Measurements from ENCODE around the gene CACNG8.
A peak's percentile ranks its signal among the peaks of the same experiment; 100 is the strongest.

Gene CACNG8

GRCh38 chr19:53961523-53962356 lies 997 bp upstream of the CACNG8 start:
- no peak for DNase-seq (ENCODE audit: low read depth)

- no peak for DNase-seq (ENCODE audit: low read depth)
These were observed 2.4 kb downstream of the CACNG8 start for GRCh38 chr19:53965091-53965490.

GRCh38 chr19:53966931-53967330 lies 4.2 kb downstream of the CACNG8 start:
- no peak for DNase-seq (ENCODE audit: low read depth)

GRCh38 chr19:53969366-53969765 lies 6.6 kb downstream of the CACNG8 start:
- no peak for DNase-seq (ENCODE audit: low read depth)

GRCh38 chr19:53971673-53972072 lies 8.9 kb downstream of the CACNG8 start:
- DNase-seq (ENCODE audit: low read depth): no peak

- peak; percentile 11 for DNase-seq (ENCODE audit: low read depth)
These were observed 14.8 kb downstream of the CACNG8 start for GRCh38 chr19:53977429-53977990.

GRCh38 chr19:53977991-53978731 lies 15.4 kb downstream of the CACNG8 start:
- DNase-seq (ENCODE audit: low read depth): no peak

- no peak for DNase-seq (ENCODE audit: low read depth)
These were observed 16.5 kb downstream of the CACNG8 start for GRCh38 chr19:53978975-53979801.

GRCh38 chr19:53980539-53981375 lies 18.0 kb downstream of the CACNG8 start:
- DNase-seq (ENCODE audit: low read depth): no peak

- no peak for DNase-seq (ENCODE audit: low read depth)
These were observed 18.7 kb downstream of the CACNG8 start for GRCh38 chr19:53981376-53981951.

- no peak for DNase-seq (ENCODE audit: low read depth)
These were observed 19.3 kb downstream of the CACNG8 start for GRCh38 chr19:53982001-53982451.

- DNase-seq (ENCODE audit: low read depth): no peak
These were observed 19.9 kb downstream of the CACNG8 start for GRCh38 chr19:53982611-53983010.

- DNase-seq (ENCODE audit: low read depth): no peak
These were observed 20.9 kb downstream of the CACNG8 start for GRCh38 chr19:53983457-53984289.

- no peak for DNase-seq (ENCODE audit: low read depth)
These were observed 23.1 kb downstream of the CACNG8 start for GRCh38 chr19:53985863-53986262.

- DNase-seq (ENCODE audit: low read depth): no peak
These were observed 26.2 kb downstream of the CACNG8 start for GRCh38 chr19:53988981-53989380.

- DNase-seq (ENCODE audit: low read depth): no peak
These were observed 27.1 kb downstream of the CACNG8 start for GRCh38 chr19:53989600-53990533.

- no peak for DNase-seq (ENCODE audit: low read depth)
These were observed 28.7 kb downstream of the CACNG8 start, which contains the start of gene CACNG6 for GRCh38 chr19:53991224-53992113. Gene CACNG6 (plus strand): TSS chr19:53991637. CDS start chr19:53992878, 1,241 bp downstream.

Data from activated T-helper 1 cell treated with Interleukin-2 at 50 U/mL for 16 hours (primary cell).